GM12878 (cell line): ENCODE measurements around the gene C1orf35. TPM values are rescaled to one million over a fixed set of nuclear protein-coding genes. Genes with fewer than 3 reads are reported as not detected.

Experiments
- ATAC-seq: fragments of 200-7000 bp; cut with Tn5 transposase; 3 replicates; pipeline ENCODE4 v1.9.1; 2020; ENCODE audit warnings: mild to moderate bottlenecking, moderate library complexity
- BruUV-seq: library from RNA; stranded (reverse); fragments of 400-500 nt; replicated peaks from 2 replicates; lab custom pipeline; 2021; lab: Mats Ljungman, UMichigan
- CTCF ChIA-PET: fragments of 300-600 bp; sonication (Branson Sonifier 250); formaldehyde crosslinking; extraction: SDS; loops from one replicate; lab custom pipeline; 2021; ENCODE audit warnings: inconsistent platforms; lab: Yijun Ruan, JAX
- POLR2A ChIA-PET: fragments of 350-600 bp; formaldehyde crosslinking; extraction: SDS; loops from one replicate; lab custom pipeline; 2021; ENCODE audit warnings: inconsistent platforms; lab: Charles Lee
- RAD21 ChIA-PET: fragments of 300-600 bp; sonication (Branson Sonifier 250); formaldehyde crosslinking; loops from one replicate; lab custom pipeline; 2023; ENCODE audit warnings: antibody characterized with exemption; ENCODE audit not compliant: unreplicated experiment; lab: Charles Lee
- SMC1A ChIA-PET: fragments of 300-600 bp; sonication (Branson Sonifier 250); formaldehyde crosslinking; loops from one replicate; lab custom pipeline; 2023; ENCODE audit not compliant: unreplicated experiment, uncharacterized antibody; lab: Charles Lee
- DNase-seq: peaks from one replicate; pipeline ENCODE4 v3.0.0-alpha.2; 2011; ENCODE audit warnings: low read depth, low spot score
- FAIRE-seq: peaks from 3 replicates; lab custom pipeline; 2011; peaks lifted over from hg19 to GRCh38; lab: Jason Lieb, UNC
- H2AFZ ChIP-seq: 2 replicates; pipeline ENCODE4 v1.6.0; 2011; ENCODE audit warnings: low read depth, low read length, control low read depth; ENCODE audit not compliant: control insufficient read depth
- H3K27ac ChIP-seq: 2 replicates; pipeline ENCODE4 v1.5.1; 2011; ENCODE audit warnings: control low read depth; ENCODE audit not compliant: control insufficient read depth, insufficient read depth
- H3K27me3 ChIP-seq, 2 experiments: replicated peaks in 1 of 2; 2 replicates each; pipeline versions ENCODE4 v1.6.0 to v1.6.1; 2011; ENCODE audit warnings: low read length in 1 of 2; ENCODE audit not compliant: control insufficient read depth in 2 of 2, insufficient read depth in 2 of 2
- H3K36me3 ChIP-seq, 2 experiments: 2 replicates each; pipeline ENCODE4 v1.5.1; 2011; ENCODE audit warnings: low read length in 1 of 2; ENCODE audit not compliant: control insufficient read depth in 2 of 2, insufficient read depth in 2 of 2
- H3K4me1 ChIP-seq: 2 replicates; pipeline ENCODE4 v1.6.1; 2011; ENCODE audit warnings: mild to moderate bottlenecking, low read length, moderate library complexity, mixed read lengths; ENCODE audit not compliant: control insufficient read depth, insufficient read depth
- H3K4me2 ChIP-seq: 2 replicates; pipeline ENCODE4 v1.6.0; 2011; ENCODE audit warnings: control low read depth; ENCODE audit not compliant: control insufficient read depth, insufficient read depth
- H3K4me3 ChIP-seq: fragments of 200-600 bp; sonication (generic); 2 replicates; pipeline ENCODE4 v1.5.1; 2016
- H3K79me2 ChIP-seq: 2 replicates; pipeline ENCODE4 v1.6.0; 2011; ENCODE audit warnings: low read length; ENCODE audit not compliant: control insufficient read depth, insufficient read depth
- H3K9ac ChIP-seq: 2 replicates; pipeline ENCODE4 v1.8.0; 2011; ENCODE audit warnings: low read length, control low read depth, mixed read lengths; ENCODE audit not compliant: control insufficient read depth, insufficient read depth
- H3K9me3 ChIP-seq: replicated peaks from 3 replicates; pipeline ENCODE4 v1.5.1; 2011; ENCODE audit warnings: mild to moderate bottlenecking, low read length; ENCODE audit not compliant: control insufficient read depth, insufficient read depth
- H4K20me1 ChIP-seq: 2 replicates; pipeline ENCODE4 v1.6.0; 2011; ENCODE audit not compliant: control insufficient read depth, insufficient read depth
- ATF7 ChIP-seq: fragments of 450-650 bp; IDR thresholded peaks from 2 replicates; pipeline ENCODE4 v1.6.1; 2016; ENCODE audit warnings: low read depth, mild to moderate bottlenecking
- BRCA1 ChIP-seq: IDR thresholded peaks from 2 replicates; pipeline ENCODE4 v1.6.1; 2011; ENCODE audit warnings: low read depth, low read length, improper control_type of control experiment
- CUX1 ChIP-seq: IDR thresholded peaks from 2 replicates; pipeline ENCODE4 v1.6.1; 2012; ENCODE audit warnings: improper control_type of control experiment, low read depth, low read length; ENCODE audit not compliant: insufficient replicate concordance
- MAX ChIP-seq: IDR thresholded peaks from 2 replicates; pipeline ENCODE4 v1.6.1; 2012; ENCODE audit warnings: low read depth, low read length, improper control_type of control experiment
- PBX3 ChIP-seq: IDR thresholded peaks from 2 replicates; pipeline ENCODE4 v1.6.1; 2011; ENCODE audit warnings: mild to moderate bottlenecking, low read depth, low read length, moderate library complexity; ENCODE audit not compliant: insufficient replicate concordance
- WGBS: methylation state at CpG from one replicate; pipeline ENCODE4 v1.1.6; 2016; ENCODE audit warnings: low lambda C conversion rate; ENCODE audit not compliant: insufficient replicate concordance, insufficient coverage; ENCODE audit errors: missing lambda C conversion rate; 5-methylcytosine and 5-hydroxymethylcytosine counted together
- in situ Hi-C: fragments of 300-500 bp; cut with MboI; formaldehyde crosslinking; loops from 9 replicates; pipeline ENCODE4 v1.14.3; 2018; ENCODE audit warnings: mixed read lengths
- intact Hi-C: fragments of 100-400 bp; cut with micrococcal nuclease; formaldehyde crosslinking; loops from one replicate; pipeline ENCODE4 v1.14.2; 2022; ENCODE audit not compliant: unreplicated experiment
- polyA plus RNA-seq, 11 experiments: library from polyadenylated mRNA; depleted of rRNA in 4 of 11; unstranded in 6 of 11; stranded (reverse) in 5 of 11; fragments of >200 nt; fragmentation: Nextera tagmentation in 4 of 11; fragmentation: Illumina TruSeq in 1 of 11; extraction: Ambion mirVana in 4 of 11; extraction: Trizol in 1 of 11; gene quantifications; 1 replicate in 1 of 11; 2 replicates in 10 of 11; pipeline versions ENCODE4 v1.2.1 to v1.2.3, GENCODE V29; 2011 to 2016; ENCODE audit warnings: inconsistent platforms in 2 of 11, missing spikeins in 2 of 11, low read depth in 1 of 11
- total RNA-seq, 4 experiments: library from RNA; depleted of rRNA in 3 of 4; stranded (reverse); fragments of >200 nt in 3 of 4; fragmentation: Illumina TruSeq in 1 of 4; extraction: Trizol in 1 of 4; gene quantifications; 2 replicates each; pipeline versions ENCODE4 v1.2.1 to v1.2.3, GENCODE V29; 2013 to 2021

Gene C1orf35
- total and polyA plus RNA-seq, 10 of the 15 experiments (the other 5 are each of a cell fraction or from before 2014, with no cell fraction given): 2.5 to 27.0 (median 10.6) TPM

GRCh38 chr1:228118040-228118439, 14.9 kb upstream of the C1orf35 start:
- Histone ChIP-seq H3K27me3 (no peaks in the 10 kb centered on the region), H3K79me2 (no peaks in the 10 kb centered on the region)
- RAD21 ChIA-PET: no interaction called here

More at GRCh38 chr1:228118040-228118439, 14.9 kb upstream of the C1orf35 start:
- Histone ChIP-seq H4K20me1 (no peaks in the 10 kb centered on the region), H3K36me3 (no peaks in the 10 kb centered on the region), H3K4me2 (no peak overlapping the region), H3K9me3 (no peaks in the 10 kb centered on the region; the same call in 2 of the 3 replicates), H3K4me1 (no peaks in the 10 kb centered on the region), H3K9ac (no peak overlapping the region), H3K27ac (no peak overlapping the region), H2AFZ (no peak overlapping the region), H3K4me3 (no peak overlapping the region)
- intact Hi-C loops (no loop called here), in situ Hi-C loops (no loop called here)
- WGBS: 20% methylated on average over 2 of the region's 2 CpGs
- TF ChIP-seq BRCA1 (no peak), ATF7 (no peak), PBX3 (no peak), MAX (no peak), CUX1 (no peak)
- ATAC-seq (no peak), DNase-seq (no peak), FAIRE-seq (no peak)
- POLR2A ChIA-PET: no interaction called here
- CTCF ChIA-PET: interaction anchor here (1.2 kb wide), 1 partner anchor 13 kb away, joined by 7 read pairs; no protein-coding TSS in a partner anchor
- no TSS peak for BruUV-seq
- SMC1A ChIA-PET: no interaction called here
